HCT116 (cell line): ENCODE measurements around the gene CD163. TPM values are rescaled to one million over a fixed set of nuclear protein-coding genes. Genes with fewer than 3 reads are reported as not detected.

Source experiments
- ATAC-seq: fragments of 200-7000 bp; cut with Tn5 transposase; 2 replicates; pipeline ENCODE4 v1.9.1; 2020; ENCODE audit warnings: mild to moderate bottlenecking, moderate library complexity
- BruUV-seq: library from RNA; stranded (reverse); fragments of 400-500 nt; replicated peaks from 2 replicates; lab custom pipeline; 2021; lab: Mats Ljungman, UMichigan
- CTCF ChIA-PET: fragments of 300-600 bp; sonication (Branson Sonifier 250); formaldehyde crosslinking; loops from one replicate; lab custom pipeline; 2021; ENCODE audit warnings: antibody characterized with exemption; lab: Charles Lee
- POLR2A ChIA-PET: fragments of 300-600, 350-600 bp; sonication (Branson Sonifier 250); formaldehyde crosslinking; loops from one replicate; lab custom pipeline; 2021; ENCODE audit warnings: antibody characterized with exemption; lab: Charles Lee
- RAD21 ChIA-PET, 2 experiments: fragments of 300-600 bp; sonication (Branson Sonifier 250); formaldehyde crosslinking; loops; one replicate each; lab custom pipeline; 2023; ENCODE audit warnings: low total read pairs in 2 of 2; ENCODE audit not compliant: uncharacterized antibody in 2 of 2, unreplicated experiment in 2 of 2, low non-redundant PET in 1 of 2; lab: Charles Lee
- DNase-seq: peaks from one replicate; pipeline ENCODE4 v3.0.0-alpha.2; 2010; ENCODE audit warnings: low read depth, low spot score
- H2AFZ ChIP-seq: fragments of 200-600 bp; shearing (Covaris generic), sonication (generic); 2 replicates; pipeline ENCODE4 v1.6.1; 2017; ENCODE audit warnings: low read depth, mixed run types, mixed read lengths, antibody characterized with exemption, low read length; ENCODE audit not compliant: poor library complexity, severe bottlenecking
- H3K27ac ChIP-seq: 2 replicates; pipeline ENCODE4 v1.5.1; 2012; ENCODE audit warnings: low read depth, low read length
- H3K27me3 ChIP-seq: fragments of 200-600 bp; sonication (generic); 2 replicates; pipeline ENCODE4 v1.6.1; 2016; ENCODE audit warnings: mixed run types, low read length, mixed read lengths; ENCODE audit not compliant: insufficient read depth
- H3K36me3 ChIP-seq, 2 experiments: fragments of 200-500 bp in 1 of 2; fragments of 200-600 bp in 1 of 2; sonication (Bioruptor generic) in 1 of 2; sonication (generic) in 1 of 2; 2 replicates each; pipeline versions ENCODE4 v1.5.1 to v1.6.1; 2014 to 2016; ENCODE audit warnings: low read length in 2 of 2, inconsistent platforms in 1 of 2, mixed read lengths in 1 of 2, mixed run types in 1 of 2; ENCODE audit not compliant: insufficient read depth in 2 of 2, control insufficient read depth in 1 of 2
- H3K4me1 ChIP-seq, 2 experiments: fragments of 200-600 bp in 1 of 2; sonication (generic) in 1 of 2; 2 replicates each; pipeline versions ENCODE4 v1.5.1 to v1.6.1; 2012 to 2017; ENCODE audit warnings: low read length in 2 of 2, inconsistent platforms in 1 of 2, mild to moderate bottlenecking in 1 of 2, mixed read lengths in 1 of 2, mixed run types in 1 of 2, moderate library complexity in 1 of 2; ENCODE audit not compliant: insufficient read depth in 2 of 2, control insufficient read depth in 1 of 2
- H3K4me2 ChIP-seq: fragments of 200-600 bp; sonication (generic); 2 replicates; pipeline ENCODE4 v1.6.1; 2017; ENCODE audit warnings: mixed run types, low read length, mixed read lengths
- H3K4me3 ChIP-seq, 2 experiments: fragments of 200-600 bp in 1 of 2; sonication (generic) in 1 of 2; replicated peaks in 1 of 2; 2 replicates each; pipeline ENCODE4 v1.5.1; 2011 to 2016; ENCODE audit warnings: low read length in 2 of 2, control low read depth in 1 of 2, low read depth in 1 of 2, mild to moderate bottlenecking in 1 of 2, mixed read lengths in 1 of 2, mixed run types in 1 of 2
- H3K79me2 ChIP-seq: fragments of 200-600 bp; sonication (generic); 2 replicates; pipeline ENCODE4 v1.6.1; 2017; ENCODE audit warnings: mild to moderate bottlenecking, mixed run types, low read length, moderate library complexity, mixed read lengths; ENCODE audit not compliant: insufficient read depth
- H3K9ac ChIP-seq: fragments of 200-600 bp; sonication (generic); 2 replicates; pipeline ENCODE4 v1.6.1; 2016; ENCODE audit warnings: low read length, mixed read lengths
- H3K9me2 ChIP-seq: fragments of 200-600 bp; sonication (generic), shearing (Covaris generic); 2 replicates; pipeline ENCODE4 v1.6.1; 2017; ENCODE audit warnings: mixed run types, mild to moderate bottlenecking, moderate library complexity; ENCODE audit not compliant: insufficient read depth
- H3K9me3 ChIP-seq, 2 experiments: fragments of 200-500 bp in 1 of 2; fragments of 200-600 bp in 1 of 2; sonication (Bioruptor generic) in 1 of 2; sonication (generic) in 1 of 2; 2 replicates each; pipeline ENCODE4 v1.6.1; 2014 to 2017; ENCODE audit warnings: low read length in 2 of 2, mixed read lengths in 2 of 2, inconsistent platforms in 1 of 2, low read depth in 1 of 2, mild to moderate bottlenecking in 1 of 2, mixed run types in 1 of 2, moderate library complexity in 1 of 2; ENCODE audit not compliant: control insufficient read depth in 1 of 2, insufficient read depth in 1 of 2
- H4K20me1 ChIP-seq: fragments of 200-600 bp; sonication (generic), shearing (Covaris generic); 2 replicates; pipeline ENCODE4 v1.6.1; 2017; ENCODE audit warnings: mixed run types, mild to moderate bottlenecking, moderate library complexity; ENCODE audit not compliant: insufficient read depth
- CEBPB ChIP-seq: IDR thresholded peaks from 2 replicates; pipeline ENCODE4 v1.6.1; 2012; ENCODE audit warnings: low read depth
- FOSL1 ChIP-seq: IDR thresholded peaks from 2 replicates; pipeline ENCODE4 v1.6.1; 2012; ENCODE audit warnings: low read depth
- JUND ChIP-seq: IDR thresholded peaks from 2 replicates; pipeline ENCODE4 v1.6.1; 2012
- POLR2A ChIP-seq: IDR thresholded peaks from 2 replicates; pipeline ENCODE4 v1.7.0; 2011; ENCODE audit warnings: borderline replicate concordance; ENCODE audit not compliant: insufficient read depth, insufficient read length; ENCODE audit errors: extremely low read depth
- POLR2AphosphoS5 ChIP-seq: IDR thresholded peaks from 2 replicates; pipeline ENCODE4 v1.6.1; 2011; ENCODE audit warnings: mild to moderate bottlenecking, low read depth, low read length, moderate library complexity
- RAD21 ChIP-seq: IDR thresholded peaks from 2 replicates; pipeline ENCODE4 v1.6.1; 2012; ENCODE audit warnings: low read depth, mild to moderate bottlenecking
- SIN3A ChIP-seq: IDR thresholded peaks from 2 replicates; pipeline ENCODE4 v1.6.1; 2012; ENCODE audit warnings: low read depth
- SP1 ChIP-seq: IDR thresholded peaks from 2 replicates; pipeline ENCODE4 v1.6.1; 2012; ENCODE audit warnings: low read depth
- SRF ChIP-seq: IDR thresholded peaks from 2 replicates; pipeline ENCODE4 v1.6.1; 2012; ENCODE audit warnings: low read depth
- YY1 ChIP-seq: IDR thresholded peaks from 2 replicates; pipeline ENCODE4 v1.6.1; 2011; ENCODE audit warnings: low read length, low read depth, moderate library complexity, mild to moderate bottlenecking; ENCODE audit not compliant: insufficient replicate concordance; ENCODE audit errors: extremely low read depth
- ZFX ChIP-seq: fragments of 450-650 bp; IDR thresholded peaks from 2 replicates; pipeline ENCODE4 v1.6.1; 2017
- ZNF274 ChIP-seq: fragments of 200-500 bp; sonication (Bioruptor generic); IDR thresholded peaks from 2 replicates; pipeline ENCODE4 v1.6.1; 2014; ENCODE audit warnings: mild to moderate bottlenecking, low read depth, low read length, inconsistent platforms
- intact Hi-C: fragments of 100-400 bp; cut with micrococcal nuclease; formaldehyde crosslinking; loops from 2 replicates; pipeline ENCODE4 v1.10.0; 2022
- total RNA-seq: library from RNA; stranded (reverse); gene quantifications from one replicate; pipeline ENCODE4 v1.2.1, GENCODE V29; 2021; ENCODE audit not compliant: unreplicated experiment
- TF ChIP-seq, protein P1 (sequence below): IDR thresholded peaks from 2 replicates; pipeline ENCODE4 v1.6.1; 2012; ENCODE audit warnings: low read depth
- TF ChIP-seq, protein P2 (sequence below): IDR thresholded peaks from 2 replicates; pipeline ENCODE4 v1.6.1; 2012

Gene CD163
- total RNA-seq, 1 experiment from 2014 or later: 1.4 TPM

DNA sequence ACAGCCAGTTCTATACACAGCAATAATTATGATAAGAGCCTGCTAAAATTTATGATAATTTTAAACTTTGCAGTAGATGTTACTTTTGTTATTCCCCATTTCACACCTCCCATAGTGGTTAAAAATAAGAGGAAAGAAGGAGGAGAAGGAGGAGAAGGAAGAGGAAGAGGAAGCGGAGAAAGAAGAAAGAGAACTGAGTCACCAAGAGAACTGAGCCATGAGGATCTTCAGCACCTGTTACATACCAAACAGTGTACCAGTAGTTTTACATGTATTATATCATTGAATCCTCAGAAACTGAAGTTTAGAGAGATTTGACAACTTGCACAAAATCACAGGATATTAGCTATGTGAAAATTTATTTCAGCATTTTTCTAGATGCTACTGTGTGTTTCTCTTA lies 3.9 kb downstream of the CD163 start:
- Histone ChIP-seq H3K4me2 (no peak overlapping the region), H3K9me3 (no peaks in the 10 kb centered on the region), H3K4me1 (peaks cover 6 to 11% of the 10 kb centered on the region in 2 experiments; a peak in 3 of 4 replicates), H3K27ac (no peak overlapping the region), H3K36me3 (no peaks in the 10 kb centered on the region)
- intact Hi-C loops: no loop called here
- TF ChIP-seq SIN3A (no peak), YY1 (no peak), POLR2A (no peak), CEBPB (no peak), ZFX (no peak), SP1 (no peak), ZNF274 (no peak), FOSL1 (no peak), SRF (no peak), JUND (no peak), RAD21 (no peak), POLR2AphosphoS5 (no peak)
- TF ChIP-seq, protein P1, sequence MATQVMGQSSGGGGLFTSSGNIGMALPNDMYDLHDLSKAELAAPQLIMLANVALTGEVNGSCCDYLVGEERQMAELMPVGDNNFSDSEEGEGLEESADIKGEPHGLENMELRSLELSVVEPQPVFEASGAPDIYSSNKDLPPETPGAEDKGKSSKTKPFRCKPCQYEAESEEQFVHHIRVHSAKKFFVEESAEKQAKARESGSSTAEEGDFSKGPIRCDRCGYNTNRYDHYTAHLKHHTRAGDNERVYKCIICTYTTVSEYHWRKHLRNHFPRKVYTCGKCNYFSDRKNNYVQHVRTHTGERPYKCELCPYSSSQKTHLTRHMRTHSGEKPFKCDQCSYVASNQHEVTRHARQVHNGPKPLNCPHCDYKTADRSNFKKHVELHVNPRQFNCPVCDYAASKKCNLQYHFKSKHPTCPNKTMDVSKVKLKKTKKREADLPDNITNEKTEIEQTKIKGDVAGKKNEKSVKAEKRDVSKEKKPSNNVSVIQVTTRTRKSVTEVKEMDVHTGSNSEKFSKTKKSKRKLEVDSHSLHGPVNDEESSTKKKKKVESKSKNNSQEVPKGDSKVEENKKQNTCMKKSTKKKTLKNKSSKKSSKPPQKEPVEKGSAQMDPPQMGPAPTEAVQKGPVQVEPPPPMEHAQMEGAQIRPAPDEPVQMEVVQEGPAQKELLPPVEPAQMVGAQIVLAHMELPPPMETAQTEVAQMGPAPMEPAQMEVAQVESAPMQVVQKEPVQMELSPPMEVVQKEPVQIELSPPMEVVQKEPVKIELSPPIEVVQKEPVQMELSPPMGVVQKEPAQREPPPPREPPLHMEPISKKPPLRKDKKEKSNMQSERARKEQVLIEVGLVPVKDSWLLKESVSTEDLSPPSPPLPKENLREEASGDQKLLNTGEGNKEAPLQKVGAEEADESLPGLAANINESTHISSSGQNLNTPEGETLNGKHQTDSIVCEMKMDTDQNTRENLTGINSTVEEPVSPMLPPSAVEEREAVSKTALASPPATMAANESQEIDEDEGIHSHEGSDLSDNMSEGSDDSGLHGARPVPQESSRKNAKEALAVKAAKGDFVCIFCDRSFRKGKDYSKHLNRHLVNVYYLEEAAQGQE: no peak
- TF ChIP-seq, protein P2, sequence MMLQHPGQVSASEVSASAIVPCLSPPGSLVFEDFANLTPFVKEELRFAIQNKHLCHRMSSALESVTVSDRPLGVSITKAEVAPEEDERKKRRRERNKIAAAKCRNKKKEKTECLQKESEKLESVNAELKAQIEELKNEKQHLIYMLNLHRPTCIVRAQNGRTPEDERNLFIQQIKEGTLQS: no peak
- TF ChIP-seq, all 23 proteins: peak for 0
- H3K9me2 ChIP-seq: no peaks in the 10 kb centered on the region
- no peak overlapping the region for H2AFZ ChIP-seq
- no peaks in the 10 kb centered on the region for H3K79me2 ChIP-seq
- CTCF ChIA-PET: no interaction called here
- ATAC-seq: no peak
- no peaks in the 10 kb centered on the region for H3K27me3 ChIP-seq
- RAD21 ChIA-PET: no interaction called here
- POLR2A ChIA-PET: no interaction called here
- no peaks in the 10 kb centered on the region for H4K20me1 ChIP-seq
- no TSS peak for BruUV-seq
- H3K9ac ChIP-seq: no peak overlapping the region
- DNase-seq: no peak
- no peak overlapping the region for H3K4me3 ChIP-seq
